HG03103 (cell line): ENCODE measurements around the gene PHF12.

Experiments
- ATAC-seq: cut with Tn5 transposase; IDR thresholded peaks from one replicate; pipeline ENCODE4 v1.9.1; 2021; ENCODE audit warnings: low read depth; ENCODE audit not compliant: unreplicated experiment

The PHF12 gene

GRCh38 chr17:28951428-28951990, at the start of gene PHF12:
PHF12 (minus strand) TSS chr17:28951518; CDS start chr17:28950960, 558 bp downstream.
- ATAC-seq, result peak; percentile 47

DNA sequence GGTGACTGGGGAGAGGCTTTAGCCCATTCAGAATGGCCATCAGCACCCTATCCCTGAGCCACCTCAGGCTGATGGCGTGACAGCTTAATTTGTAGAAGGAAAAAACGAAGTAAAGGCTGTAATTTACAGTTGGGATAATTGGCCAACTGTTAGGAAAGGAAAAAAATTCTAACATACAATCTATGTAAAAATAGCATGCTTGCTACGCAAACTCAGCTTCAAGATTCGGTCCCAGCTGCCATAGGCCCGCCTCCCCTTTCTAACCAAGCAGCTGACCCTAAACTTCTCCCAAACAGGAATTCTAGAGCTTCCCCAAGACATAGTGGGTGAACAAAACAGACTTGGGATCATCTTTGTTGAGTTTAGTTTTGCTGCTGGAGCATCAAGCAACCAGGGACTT, 49.7 kb upstream of the PHF12 start:
- ATAC-seq, result no peak

- no peak for ATAC-seq
Observed at GRCh38 chr17:28999206-28999605, 47.9 kb upstream of the PHF12 start.

- no peak for ATAC-seq
Observed at GRCh38 chr17:28997806-28998205, 46.5 kb upstream of the PHF12 start.

DNA sequence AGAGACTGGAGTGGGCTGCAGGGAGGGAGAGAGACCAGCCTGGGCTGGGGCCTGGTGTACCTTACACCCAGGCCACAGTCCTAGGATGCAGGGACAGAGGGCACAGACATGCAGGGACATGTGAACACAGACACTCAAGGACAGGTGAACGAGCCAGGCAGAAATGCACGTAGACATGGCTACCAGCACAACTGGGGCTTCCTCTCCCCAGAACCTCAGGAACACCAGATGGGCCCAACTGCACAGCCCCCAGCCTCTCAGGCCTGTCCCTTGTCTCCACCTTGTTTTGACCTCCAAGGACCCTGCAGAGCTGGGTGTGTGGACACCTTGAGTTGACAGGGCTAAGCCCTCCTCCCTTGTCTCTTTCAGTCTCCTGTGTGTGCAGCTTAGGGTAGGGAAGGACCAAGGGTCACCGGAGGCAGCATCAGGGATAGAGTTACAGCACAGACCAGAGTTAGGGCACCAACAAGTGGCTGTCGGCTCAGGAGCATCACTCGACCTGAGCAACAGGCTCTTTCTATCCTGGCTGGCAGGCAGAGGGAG, 45.3 kb upstream of the PHF12 start:
- no peak for ATAC-seq

DNA sequence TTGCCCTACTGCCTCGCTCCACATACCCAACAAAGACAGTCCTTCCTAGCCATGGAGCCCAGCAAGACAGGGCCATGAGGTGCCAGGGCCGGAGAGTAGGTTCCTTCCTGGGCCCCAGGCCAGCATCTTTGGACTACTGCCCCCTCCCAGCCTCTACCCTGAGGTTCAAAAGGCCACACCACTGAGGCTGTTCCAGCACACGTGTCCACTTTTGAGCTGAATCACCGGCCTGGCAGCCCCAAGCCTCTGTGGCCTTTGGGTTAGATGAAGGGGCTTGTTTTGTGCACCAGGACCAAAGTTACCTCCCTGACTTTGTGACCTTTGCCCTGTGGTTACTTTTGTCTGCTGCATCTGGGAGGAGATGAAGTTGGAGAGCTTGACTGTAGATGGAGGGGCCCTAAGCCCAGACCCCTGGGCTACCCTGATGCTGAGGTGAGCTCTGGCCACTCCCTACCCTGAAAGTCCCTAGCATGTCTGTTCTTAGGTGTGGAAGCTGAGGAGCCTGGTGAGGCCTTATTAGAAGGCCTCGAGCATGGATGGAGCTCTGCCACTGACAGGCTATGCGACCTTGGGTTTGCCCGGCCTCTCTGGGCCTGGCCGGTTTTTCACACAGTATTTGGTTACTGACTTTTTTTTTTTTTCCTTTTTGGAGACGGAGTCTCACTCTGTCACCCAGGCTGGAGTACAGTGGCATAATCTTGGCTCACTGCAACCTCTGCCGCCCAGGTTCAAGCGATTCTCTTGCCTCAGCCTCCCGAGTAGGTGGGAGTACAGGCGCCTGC, 42.5 kb upstream of the PHF12 start:
- no peak for ATAC-seq

DNA sequence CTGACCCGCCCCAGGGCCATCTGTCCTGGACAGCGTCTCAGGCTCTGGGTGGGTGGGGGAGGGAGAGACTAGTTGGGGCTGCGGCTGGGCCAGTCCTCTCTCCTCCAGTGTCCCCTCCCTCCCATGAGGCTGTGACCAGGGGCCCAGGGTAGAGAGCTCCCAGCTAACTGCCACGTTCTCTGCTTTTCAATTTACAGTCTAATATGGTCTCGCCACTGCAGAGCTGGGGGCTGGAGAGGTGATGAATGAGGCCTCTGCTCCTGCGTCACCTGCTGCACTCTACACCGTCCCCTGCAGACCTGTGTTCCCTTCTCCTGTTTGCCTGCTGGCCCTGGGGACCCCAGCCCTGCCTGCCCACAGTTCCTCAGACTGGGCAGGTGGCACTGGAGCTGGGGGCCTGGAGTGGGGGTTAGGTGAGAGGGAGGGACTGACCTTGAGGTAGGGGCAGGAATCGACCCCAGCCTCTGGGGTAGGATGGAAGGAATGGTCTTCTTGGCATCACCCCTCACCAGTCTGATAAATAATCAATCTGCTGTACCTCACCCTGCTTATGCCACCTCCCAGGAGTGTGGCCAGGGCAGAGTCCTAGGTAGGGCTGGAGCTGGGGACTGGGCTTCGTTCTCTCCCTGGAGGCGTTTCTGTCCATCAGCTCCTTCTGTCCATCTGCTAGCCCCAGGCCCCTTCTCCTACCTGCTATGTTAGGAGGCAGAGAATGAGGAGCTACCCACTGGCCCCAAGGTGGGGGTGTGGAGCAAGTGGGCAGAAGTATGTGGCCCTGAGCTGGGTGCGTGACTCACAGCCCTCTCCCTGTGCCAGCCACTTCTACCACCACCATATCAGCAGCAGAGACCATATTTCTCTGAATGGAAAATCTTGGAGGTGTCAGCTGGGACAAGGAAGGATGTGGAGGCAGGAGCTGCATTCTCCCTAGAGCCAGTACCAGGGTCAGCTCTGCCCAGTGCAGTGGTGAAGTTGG, 41.6 kb upstream of the PHF12 start:
- no peak for ATAC-seq

DNA sequence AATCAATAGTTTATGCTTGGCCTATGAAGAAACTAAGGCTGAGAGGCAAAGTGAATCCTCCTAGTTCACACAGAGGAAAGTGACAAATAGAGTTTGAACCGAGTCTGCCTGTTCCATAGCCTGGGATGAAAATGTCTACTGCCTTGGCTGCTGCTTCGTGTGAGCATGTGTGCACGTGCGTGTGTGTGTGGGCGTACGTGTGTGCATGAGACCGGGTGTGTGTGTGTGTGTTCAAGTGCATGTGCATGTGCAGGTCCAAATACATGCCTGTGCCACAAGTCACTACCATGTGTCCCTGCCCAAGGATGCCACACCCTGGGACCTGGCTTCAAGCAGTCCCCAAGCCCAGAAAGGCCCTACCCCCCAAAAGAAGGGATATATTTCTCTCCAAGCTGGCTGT, 40.9 kb upstream of the PHF12 start:
- no peak for ATAC-seq

DNA sequence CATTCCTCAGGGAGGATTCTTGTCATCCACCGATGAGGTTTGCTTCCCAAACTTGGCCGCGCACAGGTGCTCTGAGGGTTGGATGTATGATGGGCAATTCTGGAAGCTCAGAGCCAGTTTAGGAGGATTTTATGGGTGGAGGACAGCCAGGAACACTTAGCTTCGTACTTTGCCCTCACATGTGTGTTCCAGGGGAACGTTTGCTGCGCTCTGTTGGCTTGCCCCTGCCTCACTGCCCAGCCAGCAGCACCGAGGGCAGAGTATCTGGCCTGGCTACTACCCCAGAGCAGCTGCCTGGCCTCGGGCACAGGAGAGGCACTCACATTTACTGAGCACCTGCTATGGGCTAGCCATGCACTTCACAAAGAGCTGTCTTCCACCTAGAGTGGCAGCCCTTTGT, 40.5 kb upstream of the PHF12 start:
- no peak for ATAC-seq

GRCh38 chr17:28989028-28989427, 37.7 kb upstream of the PHF12 start:
- ATAC-seq, result no peak

DNA sequence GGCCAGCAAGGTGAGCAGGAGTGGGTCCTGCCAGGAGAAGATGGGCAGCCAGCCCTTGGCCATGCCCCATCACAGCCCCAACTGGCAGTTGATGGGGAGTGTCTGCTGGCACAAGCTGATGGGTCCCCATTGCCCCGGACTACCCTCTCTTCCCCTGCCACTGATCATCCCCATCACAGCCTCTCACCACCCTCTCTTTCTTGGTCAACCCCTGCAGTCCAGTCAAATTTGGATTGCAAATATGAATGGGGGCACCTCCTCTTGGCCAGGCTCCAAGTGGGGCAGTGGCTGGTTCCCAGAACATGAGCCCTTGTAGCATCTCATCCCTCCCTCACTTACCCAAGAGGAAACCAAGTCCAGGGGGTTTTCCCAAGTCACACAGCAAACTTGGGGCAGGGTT, 37.2 kb upstream of the PHF12 start:
- ATAC-seq, result no peak

GRCh38 chr17:28986714-28987655, 35.7 kb upstream of the PHF12 start:
- no peak for ATAC-seq

GRCh38 chr17:28985950-28986713, 34.8 kb upstream of the PHF12 start:
- no peak for ATAC-seq

- no peak for ATAC-seq
Observed at GRCh38 chr17:28983286-28984230, 32.2 kb upstream of the PHF12 start.

DNA sequence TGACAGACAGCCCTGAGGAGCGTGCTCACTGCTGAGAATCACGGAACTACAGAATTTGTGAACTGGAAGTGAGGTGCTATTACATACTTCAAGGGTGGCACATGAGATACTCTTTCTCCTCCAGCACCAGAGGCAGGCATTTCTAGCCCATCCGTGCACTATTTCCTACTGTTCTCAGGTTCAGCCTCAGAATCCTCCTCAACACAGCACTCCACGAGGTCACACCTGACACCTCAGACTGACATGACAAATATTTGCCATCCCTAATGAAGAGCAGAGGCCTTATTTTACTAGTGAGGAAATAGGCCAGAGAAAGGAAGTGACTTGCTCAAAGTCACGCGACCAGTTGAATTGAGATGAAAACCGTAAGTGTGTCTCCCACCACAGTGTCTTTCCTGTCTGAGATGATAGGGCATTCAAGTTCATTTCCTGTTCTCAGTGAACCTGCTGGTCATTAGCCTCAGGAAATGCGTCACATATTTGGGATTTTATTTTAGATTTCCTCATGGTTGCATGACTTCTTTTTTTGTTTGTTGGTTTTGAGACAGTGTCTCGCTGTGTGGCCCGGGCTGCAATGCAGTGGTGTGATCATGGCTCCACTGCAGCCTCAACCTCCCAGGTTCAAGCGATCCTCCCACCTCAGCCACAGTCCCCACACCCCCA, 30.9 kb upstream of the PHF12 start:
- no peak for ATAC-seq

DNA sequence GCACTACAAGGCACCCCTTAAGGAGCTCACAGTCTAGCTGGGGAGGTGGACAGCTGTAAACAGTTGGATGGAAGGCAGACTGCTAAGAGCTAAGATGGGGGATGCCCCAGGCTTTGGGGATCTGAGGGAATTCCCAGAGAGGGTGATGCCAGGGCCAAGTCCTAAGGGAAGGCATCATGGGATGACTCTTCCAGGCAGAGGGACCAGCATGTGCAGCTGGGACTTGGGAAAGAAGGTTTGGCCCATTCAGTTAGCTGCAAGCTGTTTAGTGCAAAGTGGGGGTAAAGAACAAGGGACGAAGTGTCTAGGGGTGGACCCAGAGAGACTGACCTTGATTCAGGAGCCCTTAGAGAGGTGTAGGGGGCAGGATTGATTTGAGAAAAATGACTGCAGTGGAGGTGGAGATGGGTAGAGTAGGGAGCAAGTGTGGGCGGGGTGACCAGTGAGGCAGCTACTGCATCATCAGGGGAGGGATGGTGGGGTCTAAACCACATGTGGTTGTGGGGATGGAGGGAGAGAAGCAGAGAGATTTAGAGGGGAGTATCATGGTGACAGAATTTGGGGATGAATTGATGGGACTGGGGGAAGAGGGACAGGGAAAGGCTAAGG, 27.1 kb upstream of the PHF12 start:
- ATAC-seq, result no peak
